H9 (cell line): ENCODE measurements around the gene FARS2. TPM values are rescaled to one million over a fixed set of nuclear protein-coding genes. Genes with fewer than 3 reads are reported as not detected.

ENCODE experiments used
- DNase-seq: peaks from one replicate; pipeline ENCODE4 v3.0.0-alpha.2; 2017
- H2AFZ ChIP-seq: one replicate; pipeline ENCODE4 v1.6.1; 2013; ENCODE audit warnings: mild to moderate bottlenecking, low read length, control low read depth, moderate library complexity
- H2AK5ac ChIP-seq: 2 replicates; pipeline ENCODE4 v1.6.1; 2013; ENCODE audit warnings: low read length, control low read depth, mixed read lengths; ENCODE audit not compliant: insufficient read length
- H2BK120ac ChIP-seq: one replicate; pipeline ENCODE4 v1.6.1; 2013; ENCODE audit warnings: low read depth, mild to moderate bottlenecking, low read length, control low read depth, inconsistent platforms; ENCODE audit not compliant: poor library complexity, severe bottlenecking
- H2BK12ac ChIP-seq: 2 replicates; pipeline ENCODE4 v1.6.1; 2013; ENCODE audit warnings: low read length, control low read depth, mixed read lengths, low read depth; ENCODE audit not compliant: insufficient read length
- H2BK15ac ChIP-seq: 2 replicates; pipeline ENCODE4 v1.6.1; 2013; ENCODE audit warnings: low read depth, low read length, control low read depth
- H2BK20ac ChIP-seq: one replicate; pipeline ENCODE4 v1.6.1; 2013; ENCODE audit warnings: low read depth, mild to moderate bottlenecking, low read length, control low read depth, inconsistent platforms; ENCODE audit not compliant: poor library complexity, severe bottlenecking
- H2BK5ac ChIP-seq: 2 replicates; pipeline ENCODE4 v1.6.1; 2013; ENCODE audit warnings: low read length, control low read depth, mixed read lengths; ENCODE audit not compliant: insufficient read length
- H3K14ac ChIP-seq: 2 replicates; pipeline ENCODE4 v1.6.1; 2013; ENCODE audit warnings: low read length, control low read depth; ENCODE audit not compliant: insufficient read depth
- H3K18ac ChIP-seq: 2 replicates; pipeline ENCODE4 v1.6.1; 2013; ENCODE audit warnings: low read depth, mild to moderate bottlenecking, mixed read lengths, low read length, control low read depth; ENCODE audit not compliant: insufficient read length
- H3K23ac ChIP-seq: 2 replicates; pipeline ENCODE4 v1.6.1; 2013; ENCODE audit warnings: low read length, control low read depth, mixed read lengths, low read depth; ENCODE audit not compliant: insufficient read length
- H3K23me2 ChIP-seq: 2 replicates; pipeline ENCODE4 v1.6.1; 2013; ENCODE audit warnings: low read depth, mild to moderate bottlenecking, mixed read lengths, low read length, control low read depth; ENCODE audit not compliant: insufficient read length, poor library complexity, severe bottlenecking
- H3K27ac ChIP-seq: 2 replicates; pipeline ENCODE4 v1.5.1; 2013; ENCODE audit warnings: low read length, control low read depth, mixed read lengths, low read depth; ENCODE audit not compliant: insufficient read length
- H3K27me3 ChIP-seq: 2 replicates; pipeline ENCODE4 v1.6.1; 2013; ENCODE audit warnings: low read length, control low read depth, inconsistent platforms; ENCODE audit not compliant: insufficient read depth
- H3K4ac ChIP-seq: 2 replicates; pipeline ENCODE4 v1.6.1; 2013; ENCODE audit warnings: low read depth, mild to moderate bottlenecking, control low read depth, inconsistent platforms, low read length, moderate library complexity
- H3K4me1 ChIP-seq: 2 replicates; pipeline ENCODE4 v1.6.1; 2013; ENCODE audit warnings: low read length, control low read depth, inconsistent platforms; ENCODE audit not compliant: insufficient read depth
- H3K4me2 ChIP-seq: 2 replicates; pipeline ENCODE4 v1.6.1; 2013; ENCODE audit warnings: low read length, control low read depth, mixed read lengths; ENCODE audit not compliant: insufficient read length, insufficient read depth
- H3K56ac ChIP-seq: 2 replicates; pipeline ENCODE4 v1.6.1; 2013; ENCODE audit warnings: low read depth, mild to moderate bottlenecking, mixed read lengths, low read length, control low read depth; ENCODE audit not compliant: insufficient read length
- H3K79me1 ChIP-seq: 2 replicates; pipeline ENCODE4 v1.6.1; 2013; ENCODE audit warnings: low read depth, mild to moderate bottlenecking, moderate library complexity, low read length, control low read depth, inconsistent platforms; ENCODE audit not compliant: insufficient read depth, poor library complexity, severe bottlenecking
- H3K79me2 ChIP-seq: 2 replicates; pipeline ENCODE4 v1.6.1; 2013; ENCODE audit warnings: low read length, control low read depth, inconsistent platforms; ENCODE audit not compliant: insufficient read depth
- H3K9ac ChIP-seq: 2 replicates; pipeline ENCODE4 v1.6.1; 2013; ENCODE audit warnings: low read length, control low read depth, mixed read lengths; ENCODE audit not compliant: insufficient read length; ENCODE audit errors: extremely low read depth
- H3K9me3 ChIP-seq: one replicate; pipeline ENCODE4 v1.6.1; 2013; ENCODE audit warnings: low read depth, low read length, inconsistent platforms; ENCODE audit not compliant: control insufficient read depth
- H3T11ph ChIP-seq: one replicate; pipeline ENCODE4 v1.6.1; 2013; ENCODE audit warnings: mild to moderate bottlenecking, low read length, control low read depth, inconsistent platforms
- H4K20me1 ChIP-seq: one replicate; pipeline ENCODE4 v1.6.1; 2013; ENCODE audit not compliant: control insufficient read depth, insufficient read length, insufficient read depth
- H4K5ac ChIP-seq: 2 replicates; pipeline ENCODE4 v1.6.1; 2013; ENCODE audit warnings: low read depth, mild to moderate bottlenecking, mixed read lengths, low read length, control low read depth; ENCODE audit not compliant: insufficient read length
- H4K8ac ChIP-seq: replicated peaks from 2 replicates; pipeline ENCODE4 v1.6.1; 2013; ENCODE audit warnings: low read length, control low read depth, mixed read lengths, low read depth; ENCODE audit not compliant: insufficient read length
- H4K91ac ChIP-seq: 2 replicates; pipeline ENCODE4 v1.6.1; 2013; ENCODE audit warnings: low read depth, mild to moderate bottlenecking, moderate library complexity, mixed read lengths, low read length, control low read depth; ENCODE audit not compliant: insufficient read length
- H3K27ac Mint-ChIP-seq, 3 experiments: 2 replicates in 2 of 3; 3 replicates in 1 of 3; pipeline ENCODE4 v1.8.0; 2020 to 2021; ENCODE audit warnings: mixed read lengths in 3 of 3, mild to moderate bottlenecking in 1 of 3, moderate library complexity in 1 of 3
- H3K27me3 Mint-ChIP-seq: 2 replicates; pipeline ENCODE4 v1.8.0; 2021; ENCODE audit warnings: low read depth, mild to moderate bottlenecking, moderate library complexity, mixed read lengths
- H3K36me3 Mint-ChIP-seq, 3 experiments: 2 replicates in 2 of 3; 3 replicates in 1 of 3; pipeline ENCODE4 v1.8.0; 2020 to 2021; ENCODE audit warnings: low read depth in 3 of 3, mixed read lengths in 3 of 3; ENCODE audit not compliant: insufficient read depth in 1 of 3
- H3K4me1 Mint-ChIP-seq, 2 experiments: 2 replicates each; pipeline ENCODE4 v1.8.0; 2020; ENCODE audit warnings: mixed read lengths in 2 of 2
- H3K4me3 Mint-ChIP-seq, 2 experiments: 2 replicates in 1 of 2; 3 replicates in 1 of 2; pipeline ENCODE4 v1.8.0; 2020 to 2021; ENCODE audit warnings: mild to moderate bottlenecking in 2 of 2, mixed read lengths in 2 of 2, moderate library complexity in 1 of 2
- H3K9me3 Mint-ChIP-seq, 2 experiments: 2 replicates in 1 of 2; 3 replicates in 1 of 2; pipeline ENCODE4 v1.8.0; 2020; ENCODE audit warnings: mild to moderate bottlenecking in 2 of 2, mixed read lengths in 2 of 2, moderate library complexity in 1 of 2
- WGBS: extraction: QIAGEN DNeasy Blood & Tissue Kit; methylation state at CpG from one replicate; pipeline ENCODE4 v1.1.7; 2013; ENCODE audit warnings: missing lambda C conversion rate, low lambda C conversion rate, mixed read lengths; ENCODE audit not compliant: insufficient read length; ENCODE audit errors: extremely low coverage; 5-methylcytosine and 5-hydroxymethylcytosine counted together
- total RNA-seq: library from RNA; stranded (reverse); gene quantifications from 2 replicates; pipeline ENCODE4 v1.2.1, GENCODE V29; 2021
- TF ChIP-seq, protein P1 (sequence below): fragments of 200-600 bp; sonication (generic); conservative IDR thresholded peaks from 3 replicates; pipeline ENCODE4 v1.8.0; 2021; ENCODE audit warnings: antibody characterized with exemption, mild to moderate bottlenecking

FARS2 gene
- total RNA-seq, 1 experiment from 2014 or later, result 8.5 TPM

DNA sequence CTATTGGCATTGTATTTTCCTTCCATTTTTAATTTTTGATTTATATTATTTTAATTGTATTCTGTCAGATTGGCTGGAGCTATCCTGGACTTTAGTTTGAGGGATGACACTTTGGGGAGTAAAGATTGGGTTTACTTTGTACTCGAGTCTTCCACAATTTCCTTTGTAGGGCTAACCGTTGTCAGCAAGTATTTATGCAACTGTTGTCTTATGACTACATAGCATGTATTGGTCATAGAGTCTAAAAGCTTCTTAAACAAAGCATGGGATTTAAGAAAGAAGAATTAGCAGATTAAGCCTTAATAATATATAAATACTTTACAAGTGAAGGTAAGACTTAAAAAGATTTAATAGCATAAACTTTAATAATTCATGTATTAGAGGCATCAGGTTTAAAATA, 19.6 kb downstream of the FARS2 start:
- Histone ChIP-seq H3K23me2 (no peaks in the 10 kb centered on the region), H3K18ac (no peak overlapping the region), H3K14ac (no peak overlapping the region), H2BK15ac (no peak overlapping the region), H4K91ac (no peak overlapping the region), H2AK5ac (no peak overlapping the region), H3K79me2 (no peaks in the 10 kb centered on the region; the same call in 1 of the 2 replicates), H3K4me2 (no peak overlapping the region), H4K8ac (no peak overlapping the region), H3K79me1 (peaks cover 5% of the 10 kb centered on the region), H3K27me3 (no peaks in the 10 kb centered on the region), H3K9ac (no peak overlapping the region), H3K4me1 (peaks cover 2% of the 10 kb centered on the region; the same call in 1 of the 2 replicates), H4K5ac (no peak overlapping the region), H4K20me1 (no peaks in the 10 kb centered on the region), H2BK12ac (no peak overlapping the region), H3K56ac (no peak overlapping the region), H3T11ph (no peak overlapping the region), H3K23ac (no peak overlapping the region), H2AFZ (no peak overlapping the region), H3K27ac (no peak overlapping the region), H2BK5ac (no peak overlapping the region), H3K9me3 (no peaks in the 10 kb centered on the region), H2BK20ac (no peak overlapping the region), H2BK120ac (no peak overlapping the region), H3K4ac (no peak overlapping the region)
- Mint-ChIP-seq H3K36me3 (no peaks in the 10 kb centered on the region), H3K9me3 (no peaks in the 10 kb centered on the region), H3K27me3 (no peaks in the 10 kb centered on the region), H3K27ac (no peak overlapping the region), H3K4me1 (peaks cover 17 to 23% of the 10 kb centered on the region in 2 experiments), H3K4me3 (no peak overlapping the region)
- TF ChIP-seq, protein P1, sequence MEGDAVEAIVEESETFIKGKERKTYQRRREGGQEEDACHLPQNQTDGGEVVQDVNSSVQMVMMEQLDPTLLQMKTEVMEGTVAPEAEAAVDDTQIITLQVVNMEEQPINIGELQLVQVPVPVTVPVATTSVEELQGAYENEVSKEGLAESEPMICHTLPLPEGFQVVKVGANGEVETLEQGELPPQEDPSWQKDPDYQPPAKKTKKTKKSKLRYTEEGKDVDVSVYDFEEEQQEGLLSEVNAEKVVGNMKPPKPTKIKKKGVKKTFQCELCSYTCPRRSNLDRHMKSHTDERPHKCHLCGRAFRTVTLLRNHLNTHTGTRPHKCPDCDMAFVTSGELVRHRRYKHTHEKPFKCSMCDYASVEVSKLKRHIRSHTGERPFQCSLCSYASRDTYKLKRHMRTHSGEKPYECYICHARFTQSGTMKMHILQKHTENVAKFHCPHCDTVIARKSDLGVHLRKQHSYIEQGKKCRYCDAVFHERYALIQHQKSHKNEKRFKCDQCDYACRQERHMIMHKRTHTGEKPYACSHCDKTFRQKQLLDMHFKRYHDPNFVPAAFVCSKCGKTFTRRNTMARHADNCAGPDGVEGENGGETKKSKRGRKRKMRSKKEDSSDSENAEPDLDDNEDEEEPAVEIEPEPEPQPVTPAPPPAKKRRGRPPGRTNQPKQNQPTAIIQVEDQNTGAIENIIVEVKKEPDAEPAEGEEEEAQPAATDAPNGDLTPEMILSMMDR, result no peak
- no peak for DNase-seq
- WGBS, result no CpG with 5 or more reads among the region's 2 CpGs
